GM18517 (cell line): ENCODE data around the gene TSHZ3.

Source experiments
- ATAC-seq: cut with Tn5 transposase; IDR thresholded peaks from one replicate; pipeline ENCODE4 v1.9.1; 2021; ENCODE audit warnings: mild to moderate bottlenecking, moderate library complexity; ENCODE audit not compliant: unreplicated experiment

The TSHZ3 gene

GRCh38 chr19:31349160-31349881 lies at the start of gene TSHZ3:
Gene TSHZ3 (minus strand): TSS chr19:31349436. CDS start chr19:31349219, 217 bp downstream.
- no peak for ATAC-seq

- ATAC-seq = no peak
Measured at GRCh38 chr19:31397308-31397707, 48.1 kb upstream of the TSHZ3 start.

GRCh38 chr19:31392464-31392863 lies 43.2 kb upstream of the TSHZ3 start:
- no peak for ATAC-seq

- no peak for ATAC-seq
Measured at GRCh38 chr19:31391518-31391917, 42.3 kb upstream of the TSHZ3 start.

GRCh38 chr19:31390711-31391110 lies 41.5 kb upstream of the TSHZ3 start:
- no peak for ATAC-seq

- ATAC-seq = no peak
Measured at GRCh38 chr19:31389874-31390273, 40.6 kb upstream of the TSHZ3 start.

GRCh38 chr19:31387717-31388301 lies 38.6 kb upstream of the TSHZ3 start:
- ATAC-seq = no peak

GRCh38 chr19:31386806-31387205 lies 37.6 kb upstream of the TSHZ3 start:
- ATAC-seq = no peak

GRCh38 chr19:31385744-31386143 lies 36.5 kb upstream of the TSHZ3 start:
- no peak for ATAC-seq

- no peak for ATAC-seq
Measured at GRCh38 chr19:31383553-31383952, 34.3 kb upstream of the TSHZ3 start.

GRCh38 chr19:31380854-31381253 lies 31.6 kb upstream of the TSHZ3 start:
- no peak for ATAC-seq

GRCh38 chr19:31378404-31378803 lies 29.2 kb upstream of the TSHZ3 start:
- no peak for ATAC-seq

- no peak for ATAC-seq
Measured at GRCh38 chr19:31377736-31378135, 28.5 kb upstream of the TSHZ3 start.

- no peak for ATAC-seq
Measured at GRCh38 chr19:31372246-31372781, 23.1 kb upstream of the TSHZ3 start.

GRCh38 chr19:31370216-31370615 lies 21.0 kb upstream of the TSHZ3 start:
- no peak for ATAC-seq

GRCh38 chr19:31364963-31365362 lies 15.7 kb upstream of the TSHZ3 start:
- no peak for ATAC-seq

- no peak for ATAC-seq
Measured at GRCh38 chr19:31361728-31362127, 12.5 kb upstream of the TSHZ3 start.

GRCh38 chr19:31357315-31357673 lies 8.1 kb upstream of the TSHZ3 start:
- ATAC-seq = no peak

GRCh38 chr19:31356587-31357314 lies 7.5 kb upstream of the TSHZ3 start:
- ATAC-seq = no peak

GRCh38 chr19:31355665-31356289 lies 6.5 kb upstream of the TSHZ3 start:
- no peak for ATAC-seq
